Erythroblast (primary cell): ENCODE data around the gene RNF213.

Source experiments
- DNase-seq, 2 experiments: peaks; one replicate each; lab custom pipeline; 2025; lab: John Stamatoyannopoulos, UW
- GATA1 ChIP-seq: IDR thresholded peaks from 2 replicates; pipeline ENCODE4 v1.6.1; 2011; ENCODE audit warnings: low read depth, mild to moderate bottlenecking, control low read depth, low read length, moderate library complexity
- POLR2A ChIP-seq: IDR thresholded peaks from 2 replicates; pipeline ENCODE4 v1.6.1; 2011; ENCODE audit warnings: mild to moderate bottlenecking, low read length

RNF213 gene

GRCh38 chr17:80443916-80444643 lies 183.4 kb downstream of the RNF213 start:
- TF ChIP-seq POLR2A (no peak), GATA1 (no peak)

GRCh38 chr17:80444644-80444979 lies 184.0 kb downstream of the RNF213 start:
- no peak for DNase-seq
- no peak for TF ChIP-seq POLR2A
- TF ChIP-seq GATA1: no peak

More at GRCh38 chr17:80443916-80444643, 183.4 kb downstream of the RNF213 start:
- DNase-seq: no peak

GRCh38 chr17:80445007-80445725 lies 184.5 kb downstream of the RNF213 start:
- TF ChIP-seq POLR2A: no peak
- no peak for TF ChIP-seq GATA1
- no peak for DNase-seq

- TF ChIP-seq GATA1: no peak
- TF ChIP-seq POLR2A: no peak
- no peak for DNase-seq
Observed at GRCh38 chr17:80445726-80446110, 185.1 kb downstream of the RNF213 start.

GRCh38 chr17:80446645-80447405 lies 186.2 kb downstream of the RNF213 start:
- no peak for TF ChIP-seq GATA1
- no peak for DNase-seq

GRCh38 chr17:80447790-80448189 lies 187.1 kb downstream of the RNF213 start:
- TF ChIP-seq GATA1 (no peak), POLR2A (no peak)
- no peak for DNase-seq
